Heart right ventricle (tissue), 16 donors: ENCODE measurements around the gene COL16A1. TPM values are rescaled to one million over a fixed set of nuclear protein-coding genes. Genes with fewer than 3 reads are reported as not detected.

Experiments used
- ATAC-seq, 8 donors: fragments of 200-7000 bp; cut with Tn5 transposase; one replicate each; pipeline ENCODE4 v1.9.1; 2020; ENCODE audit warnings: mild to moderate bottlenecking in 8 of 8, moderate library complexity in 8 of 8, moderate number of reproducible peaks in 1 of 8
- DNase-seq, 2 donors: peaks; one replicate each; pipeline ENCODE4 v3.0.0-alpha.2; 2020
- H3K27ac ChIP-seq, 10 donors: fragments of 200-600 bp; sonication (generic) in 2 of 10; one replicate each; pipeline versions ENCODE4 v1.5.0 to v1.8.0; 2020 to 2022; ENCODE audit warnings: mild to moderate bottlenecking in 3 of 10
- H3K27me3 ChIP-seq, 7 donors: fragments of 200-600 bp; one replicate each; pipeline ENCODE4 v1.8.0; 2021 to 2022; ENCODE audit warnings: mild to moderate bottlenecking in 2 of 7
- H3K36me3 ChIP-seq, 9 donors: fragments of 200-600 bp; sonication (generic) in 1 of 9; one replicate each; pipeline versions ENCODE4 v1.5.0 to v1.8.0; 2020 to 2022; ENCODE audit warnings: mild to moderate bottlenecking in 2 of 9
- H3K4me1 ChIP-seq, 9 donors: fragments of 200-600 bp; sonication (generic) in 1 of 9; one replicate each; pipeline versions ENCODE4 v1.5.0 to v1.8.0; 2020 to 2022; ENCODE audit warnings: mild to moderate bottlenecking in 4 of 9
- H3K4me3 ChIP-seq, 10 donors: fragments of 200-600 bp; sonication (generic) in 2 of 10; one replicate each; pipeline versions ENCODE4 v1.5.0 to v1.8.0; 2020 to 2022; ENCODE audit warnings: mild to moderate bottlenecking in 7 of 10, moderate library complexity in 2 of 10
- H3K9me3 ChIP-seq, 11 donors: fragments of 200-600 bp in 10 of 11; sonication (generic) in 2 of 11; one replicate each; pipeline versions ENCODE4 v1.5.0 to v1.8.0; 2013 to 2022; ENCODE audit warnings: mild to moderate bottlenecking in 2 of 11, control low read depth in 1 of 11, moderate library complexity in 1 of 11
- CTCF ChIP-seq, 9 donors: fragments of 200-600 bp; sonication (generic) in 2 of 9; IDR thresholded peaks; one replicate each; pipeline versions ENCODE4 v1.5.0 to v1.8.0; 2021 to 2022; ENCODE audit warnings: antibody characterized with exemption in 9 of 9, mild to moderate bottlenecking in 5 of 9, moderate library complexity in 1 of 9
- WGBS, 2 donors: extraction: QIAGEN DNeasy Blood & Tissue Kit; methylation state at CpG; one replicate each; pipeline ENCODE4 v1.1.7; 2013; ENCODE audit warnings: inconsistent platforms in 1 of 2; 5-methylcytosine and 5-hydroxymethylcytosine counted together
- intact Hi-C, 10 donors: fragments of 100-400 bp; cut with DNase I; formaldehyde crosslinking; loops; one replicate each; pipeline versions ENCODE4 v1.11.1 to v1.14.2; 2022
- polyA plus RNA-seq, 2 donors: library from polyadenylated mRNA; stranded (reverse); fragments of 200-250 nt; gene quantifications; one replicate each; pipeline ENCODE4 v1.2.3, GENCODE V29; 2013
- total RNA-seq, 10 donors: library from RNA; stranded (reverse); fragmentation: NEBNext Ultra II Directional in 3 of 10; extraction: Animal tissue kit (Norgen Biotek cat#: 25700) in 3 of 10; gene quantifications; one replicate each; pipeline versions ENCODE4 v1.2.1 to v1.2.4, GENCODE V29; 2021 to 2023
- donor health status: Arrhythmogenic right ventricular cardiomyopathy.
- donor health status: ischemic (EF 13 %, LVEDD 7.1; RV severe dilation, severe dysfunction).
- donor health status: healthy with polysubstance abuse.
- donor health status: DM: no; HTN: yes; CAD: no.
- donor health status: DM: no; HTN: no; CAD: no.
- donor health status: ischemic (EF 25% LVEDD 6.9; RV normal size, moderate dysfunction).
- donor health status: ischemic (EF 25% LVEDD 5.7; RV mildly dilated, moderate dysfunction).
- donor health status: healthy.
- donor health status: DM: yes; HTN: yes; CAD: no.
- donor health status: Ischemic cardiomyopathy.
- donor health status: ischemic (EF 35%, LVEDD 5.7; RV mildly dilated, moderate dysfunction).
- donor health status: nonischemic (EF 11% LVEDD 7.7; RV severe dilation, severe dysfunction).
- donor health status: DM: yes; HTN: yes; CAD: no.
- donor health status: PGD.
- donor health status: ischemic (EF 29% LVEDD 5.4; RV normal size, mild dysfunction).
- donor health status: nonischemic (EF 23%, LVEDD 6.1; RV moderate dilation, normal function).

COL16A1 gene
- total and polyA plus RNA-seq, 12 donors, result 7.4 to 35.3 (median 16.6) TPM

GRCh38 chr1:31732751-31733289, 29.0 kb upstream of the COL16A1 start:
- ATAC-seq (no peak), DNase-seq (no peak)
- WGBS, 2 donors, result 88 to 92% methylated on average over 18 of the region's 18 CpGs
- Histone ChIP-seq H3K9me3 (no peaks in the 10 kb centered on the region), H3K4me1 (no peaks in the 10 kb centered on the region), H3K4me3 (no peak overlapping the region), H3K36me3 (no peaks in the 10 kb centered on the region), H3K27me3 (no peaks in the 10 kb centered on the region), H3K27ac (no peak overlapping the region)
- TF ChIP-seq CTCF (IDR thresholded peaks at IDR 0.05), result no peak
- intact Hi-C loops, result no loop called here

DNA sequence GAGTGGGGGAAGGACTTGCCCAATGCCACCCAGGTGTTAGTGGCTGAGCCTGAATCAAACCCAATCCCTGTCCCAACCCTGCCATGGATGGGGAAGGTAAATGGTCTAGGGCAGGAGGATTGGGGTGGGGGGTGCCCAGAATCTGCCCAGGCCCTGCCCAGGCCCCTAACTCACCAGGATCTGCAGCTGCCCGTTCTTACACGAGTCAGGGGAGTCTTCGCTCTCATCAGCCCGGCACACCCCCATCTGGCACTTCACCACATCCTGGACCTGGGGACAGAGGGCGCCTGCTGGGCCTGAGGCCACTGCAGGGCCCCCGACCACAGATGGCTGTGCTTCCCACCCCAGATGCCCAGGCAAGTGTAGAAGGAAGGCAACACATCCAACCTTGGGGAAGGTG, 28.5 kb upstream of the COL16A1 start:
- no peak for DNase-seq
- TF ChIP-seq CTCF (IDR thresholded peaks at IDR 0.05), result no peak

GRCh38 chr1:31731049-31731565, 27.3 kb upstream of the COL16A1 start:
- H3K27ac ChIP-seq, result no peak overlapping the region
- ATAC-seq, result no peak
- H3K4me1 ChIP-seq, result no peaks in the 10 kb centered on the region
- no peak for TF ChIP-seq CTCF (IDR thresholded peaks at IDR 0.05)
- H3K36me3 ChIP-seq, result no peaks in the 10 kb centered on the region
- WGBS, 2 donors, result 90% methylated on average over 12 of the region's 12 CpGs
- intact Hi-C loops, result no loop called here
- no peaks in the 10 kb centered on the region for H3K9me3 ChIP-seq
- no peaks in the 10 kb centered on the region for H3K27me3 ChIP-seq
- no peak overlapping the region for H3K4me3 ChIP-seq
- DNase-seq, result no peak

More for the DNA sequence above, 28.5 kb upstream of the COL16A1 start:
- H3K36me3 ChIP-seq, result no peaks in the 10 kb centered on the region
- H3K4me1 ChIP-seq, result no peaks in the 10 kb centered on the region
- H3K9me3 ChIP-seq, result no peaks in the 10 kb centered on the region
- no peak overlapping the region for H3K27ac ChIP-seq
- ATAC-seq, result no peak
- 85% methylated on average over 6 of the region's 6 CpGs for WGBS, 2 donors
- H3K4me3 ChIP-seq, result no peak overlapping the region
- intact Hi-C loops, result no loop called here
- no peaks in the 10 kb centered on the region for H3K27me3 ChIP-seq

- Histone ChIP-seq H3K9me3 (no peaks in the 10 kb centered on the region), H3K27me3 (no peaks in the 10 kb centered on the region), H3K36me3 (no peaks in the 10 kb centered on the region), H3K4me1 (no peaks in the 10 kb centered on the region), H3K27ac (no peak overlapping the region), H3K4me3 (no peak overlapping the region)
- DNase-seq (no peak), ATAC-seq (no peak)
- no peak for TF ChIP-seq CTCF (IDR thresholded peaks at IDR 0.05)
- intact Hi-C loops, result no loop called here
- 91% methylated on average over 25 of the region's 25 CpGs for WGBS, 2 donors
These were observed 26.7 kb upstream of the COL16A1 start for GRCh38 chr1:31730336-31731048.
